Measurements from ENCODE around the gene SLC45A1.

GRCh38 chr1:8307628-8308027 is 10.3 kb upstream of the SLC45A1 start:
- TF ChIP-seq, protein P1, sequence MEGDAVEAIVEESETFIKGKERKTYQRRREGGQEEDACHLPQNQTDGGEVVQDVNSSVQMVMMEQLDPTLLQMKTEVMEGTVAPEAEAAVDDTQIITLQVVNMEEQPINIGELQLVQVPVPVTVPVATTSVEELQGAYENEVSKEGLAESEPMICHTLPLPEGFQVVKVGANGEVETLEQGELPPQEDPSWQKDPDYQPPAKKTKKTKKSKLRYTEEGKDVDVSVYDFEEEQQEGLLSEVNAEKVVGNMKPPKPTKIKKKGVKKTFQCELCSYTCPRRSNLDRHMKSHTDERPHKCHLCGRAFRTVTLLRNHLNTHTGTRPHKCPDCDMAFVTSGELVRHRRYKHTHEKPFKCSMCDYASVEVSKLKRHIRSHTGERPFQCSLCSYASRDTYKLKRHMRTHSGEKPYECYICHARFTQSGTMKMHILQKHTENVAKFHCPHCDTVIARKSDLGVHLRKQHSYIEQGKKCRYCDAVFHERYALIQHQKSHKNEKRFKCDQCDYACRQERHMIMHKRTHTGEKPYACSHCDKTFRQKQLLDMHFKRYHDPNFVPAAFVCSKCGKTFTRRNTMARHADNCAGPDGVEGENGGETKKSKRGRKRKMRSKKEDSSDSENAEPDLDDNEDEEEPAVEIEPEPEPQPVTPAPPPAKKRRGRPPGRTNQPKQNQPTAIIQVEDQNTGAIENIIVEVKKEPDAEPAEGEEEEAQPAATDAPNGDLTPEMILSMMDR (IDR thresholded peaks at IDR 0.05), result no peak
- no peak for TF ChIP-seq POLR2A (IDR thresholded peaks at IDR 0.05)

Measured in lower leg skin (tissue), 3 donors.